ENCODE results near the gene GABRG1.

The GABRG1 gene

DNA sequence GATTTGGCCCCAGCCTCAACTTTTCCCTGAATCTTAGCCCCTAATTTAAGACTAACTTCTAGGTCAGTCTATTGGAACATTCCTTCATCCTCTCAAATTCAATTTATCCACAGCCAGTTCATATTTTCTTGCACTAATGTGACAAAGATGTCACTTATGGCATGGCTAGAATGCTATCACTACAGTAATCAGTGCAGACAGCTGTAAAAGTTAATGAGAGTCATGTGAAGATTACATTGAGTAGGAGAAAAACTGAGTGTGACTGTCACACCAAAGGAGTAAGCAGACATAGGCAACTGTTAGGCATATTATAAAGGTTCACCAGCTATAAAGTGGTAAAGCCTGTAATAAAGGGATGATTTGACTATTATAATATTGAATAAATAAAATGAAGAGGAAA, 42.6 kb downstream of the GABRG1 start:
- Histone ChIP-seq H3K9me3 (no peaks in the 10 kb centered on the region), H3K4me1 (no peaks in the 10 kb centered on the region), H3K4me3 (ENCODE audit: low read depth, low read length) (no peak overlapping the region), H3K36me3 (no peaks in the 10 kb centered on the region), H3K27me3 (no peaks in the 10 kb centered on the region)
- no peak for DNase-seq
- TF ChIP-seq CTCF (IDR thresholded peaks at IDR 0.05; ENCODE audit: low read depth, low read length): no peak

- no peak for DNase-seq
- no peaks in the 10 kb centered on the region for H3K9me3 ChIP-seq
- no peak for TF ChIP-seq CTCF (IDR thresholded peaks at IDR 0.05; ENCODE audit: low read depth, low read length)
- H3K27me3 ChIP-seq: no peaks in the 10 kb centered on the region
- H3K36me3 ChIP-seq: no peaks in the 10 kb centered on the region
- no peaks in the 10 kb centered on the region for H3K4me1 ChIP-seq
- H3K4me3 ChIP-seq (ENCODE audit: low read depth, low read length): no peak overlapping the region
Observed at GRCh38 chr4:46073778-46074177, 50.1 kb downstream of the GABRG1 start.

DNA sequence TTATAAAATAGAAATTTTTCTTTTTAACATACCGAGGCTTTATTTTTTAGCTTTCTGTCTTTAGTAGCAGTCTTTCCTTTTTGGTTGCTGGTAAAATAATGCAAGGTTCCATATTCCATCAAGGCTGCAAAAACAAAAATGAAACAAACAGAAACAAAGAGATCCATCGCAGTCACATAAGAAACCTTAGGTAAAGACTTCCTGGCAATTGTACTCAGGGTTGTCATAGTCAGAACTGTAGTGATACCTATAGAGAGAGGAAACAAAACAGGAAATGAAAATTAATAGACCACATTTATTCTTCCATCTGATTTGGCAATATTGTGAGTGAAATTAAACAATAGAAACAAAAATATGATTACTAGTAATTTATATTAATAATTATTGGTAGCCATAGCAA, 72.5 kb downstream of the GABRG1 start:
- Histone ChIP-seq H3K9me3 (no peaks in the 10 kb centered on the region), H3K4me1 (no peaks in the 10 kb centered on the region), H3K27me3 (no peaks in the 10 kb centered on the region; the same call in 1 of the 2 replicates), H3K36me3 (no peaks in the 10 kb centered on the region), H3K4me3 (ENCODE audit: low read depth, low read length) (no peak overlapping the region)
- TF ChIP-seq CTCF (IDR thresholded peaks at IDR 0.05; ENCODE audit: low read depth, low read length): no peak
- DNase-seq: no peak

- Histone ChIP-seq H3K27me3 (no peaks in the 10 kb centered on the region), H3K4me1 (no peaks in the 10 kb centered on the region), H3K4me3 (ENCODE audit: low read depth, low read length) (no peak overlapping the region), H3K9me3 (no peaks in the 10 kb centered on the region), H3K36me3 (no peaks in the 10 kb centered on the region)
- DNase-seq: no peak
- no peak for TF ChIP-seq CTCF (IDR thresholded peaks at IDR 0.05; ENCODE audit: low read depth, low read length)
Observed at GRCh38 chr4:46032056-46032455, 91.8 kb downstream of the GABRG1 start.

- no peak for DNase-seq
- Histone ChIP-seq H3K4me1 (no peaks in the 10 kb centered on the region), H3K36me3 (no peaks in the 10 kb centered on the region), H3K9me3 (no peaks in the 10 kb centered on the region), H3K4me3 (ENCODE audit: low read depth, low read length) (no peak overlapping the region), H3K27me3 (no peaks in the 10 kb centered on the region)
- no peak for TF ChIP-seq CTCF (IDR thresholded peaks at IDR 0.05; ENCODE audit: low read depth, low read length)
Observed at GRCh38 chr4:46016306-46016705, 107.5 kb downstream of the GABRG1 start.

- H3K4me1 ChIP-seq: no peaks in the 10 kb centered on the region
- no peak for TF ChIP-seq CTCF (IDR thresholded peaks at IDR 0.05; ENCODE audit: low read depth, low read length)
- DNase-seq: no peak
- H3K27me3 ChIP-seq: no peaks in the 10 kb centered on the region
- no peak overlapping the region for H3K4me3 ChIP-seq (ENCODE audit: low read depth, low read length)
- no peaks in the 10 kb centered on the region for H3K36me3 ChIP-seq
- no peaks in the 10 kb centered on the region for H3K9me3 ChIP-seq
Observed at GRCh38 chr4:45992728-45993127, 131.1 kb downstream of the GABRG1 start.

Measured in BE2C (cell line).